Dendritic cell treated with granulocyte-macrophage colony-stimulating factor and Interleukin-4, amounts not matched to agents 40 ng/mL and 50 ng/mL, for 4 days (primary cell): Measurements from ENCODE around the gene CKS1B.
"Not testable (repeated sequence)": the region's sequence is repeated elsewhere in the genome, so short reads cannot be mapped to it uniquely, and the experiment has no call there.

Source experiments
- H3K27ac Mint-ChIP-seq: one replicate; pipeline ENCODE4 v1.8.0; 2022; ENCODE audit warnings: mild to moderate bottlenecking, mixed read lengths
- H3K27me3 Mint-ChIP-seq: one replicate; pipeline ENCODE4 v1.8.0; 2022; ENCODE audit warnings: mild to moderate bottlenecking, mixed read lengths
- H3K36me3 Mint-ChIP-seq: one replicate; pipeline ENCODE4 v1.8.0; 2022; ENCODE audit warnings: low read depth, mixed read lengths
- H3K4me1 Mint-ChIP-seq: one replicate; pipeline ENCODE4 v1.8.0; 2022; ENCODE audit warnings: low read depth, mixed read lengths
- H3K4me3 Mint-ChIP-seq: one replicate; pipeline ENCODE4 v1.8.0; 2022; ENCODE audit warnings: mild to moderate bottlenecking, moderate library complexity, mixed read lengths
- H3K9me3 Mint-ChIP-seq: one replicate; pipeline ENCODE4 v1.8.0; 2022; ENCODE audit warnings: mixed read lengths
- intact Hi-C: fragments of 100-400 bp; cut with micrococcal nuclease; formaldehyde crosslinking; loops from one replicate; pipeline ENCODE4 v1.15.0; 2022

CKS1B gene

GRCh38 chr1:154992721-154993571, 18.5 kb downstream of the CKS1B start:
- intact Hi-C loops = no loop called here
- peaks cover 69% of the 10 kb centered on the region for H3K4me1 Mint-ChIP-seq
- no peaks in the 10 kb centered on the region for H3K9me3 Mint-ChIP-seq
- H3K27me3 Mint-ChIP-seq = no peaks in the 10 kb centered on the region
- H3K4me3 Mint-ChIP-seq = no peak overlapping the region
- peaks cover 45% of the 10 kb centered on the region for H3K36me3 Mint-ChIP-seq
- peak overlapping the region; percentile 39 for H3K27ac Mint-ChIP-seq

- intact Hi-C loops = no loop called here
These were observed 19.2 kb downstream of the CKS1B start, which contains the start of gene LENEP for GRCh38 chr1:154993572-154994268. LENEP (plus strand) TSS chr1:154993586; CDS start chr1:154993608, 22 bp downstream.

GRCh38 chr1:154994269-154994587, 19.7 kb downstream of the CKS1B start:
- Mint-ChIP-seq H3K27me3 (no peaks in the 10 kb centered on the region), H3K36me3 (peaks cover 32% of the 10 kb centered on the region), H3K9me3 (no peaks in the 10 kb centered on the region), H3K27ac (peak overlapping the region; percentile 70), H3K4me3 (no peak overlapping the region), H3K4me1 (peaks cover 71% of the 10 kb centered on the region)
- intact Hi-C loops = no loop called here

More at GRCh38 chr1:154993572-154994268, 19.2 kb downstream of the CKS1B start, which contains the start of gene LENEP:
- Mint-ChIP-seq H3K27ac (peak within 1 kb of the TSS; percentile 70), H3K9me3 (no peaks in the 10 kb centered on the region), H3K4me1 (peaks cover 71% of the 10 kb centered on the region), H3K36me3 (peaks cover 37% of the 10 kb centered on the region), H3K27me3 (no peaks in the 10 kb centered on the region), H3K4me3 (no peak within 1 kb of the TSS)

GRCh38 chr1:154994591-154994990, 20.1 kb downstream of the CKS1B start:
- Mint-ChIP-seq H3K36me3 (peaks cover 29% of the 10 kb centered on the region), H3K9me3 (no peaks in the 10 kb centered on the region), H3K27me3 (no peaks in the 10 kb centered on the region), H3K4me3 (no peak overlapping the region), H3K4me1 (peaks cover 70% of the 10 kb centered on the region), H3K27ac (peak overlapping the region; percentile 70)
- intact Hi-C loops = no loop called here

GRCh38 chr1:154995301-154995983, 21.0 kb downstream of the CKS1B start:
- not testable (repeated sequence) for H3K9me3 Mint-ChIP-seq, H3K27me3 Mint-ChIP-seq, H3K4me3 Mint-ChIP-seq
- Mint-ChIP-seq H3K27ac (peak overlapping the region; percentile 78), H3K36me3 (peaks cover 25% of the 10 kb centered on the region), H3K4me1 (peaks cover 75% of the 10 kb centered on the region)
- intact Hi-C loops = loop anchor here (5.0 kb wide), 1 partner anchor 33 kb away; the partner anchor contains the start of gene PYGO2

GRCh38 chr1:154996966-154997701, 22.7 kb downstream of the CKS1B start:
- Mint-ChIP-seq H3K27me3 (no peaks in the 10 kb centered on the region), H3K9me3 (no peaks in the 10 kb centered on the region), H3K27ac (peak overlapping the region; percentile 78), H3K4me1 (peaks cover 75% of the 10 kb centered on the region), H3K4me3 (peak overlapping the region; percentile 35), H3K36me3 (peaks cover 26% of the 10 kb centered on the region)
- intact Hi-C loops = loop anchor here (5.0 kb wide), 1 partner anchor 35 kb away; the partner anchor contains the start of gene PYGO2

- Mint-ChIP-seq H3K27me3 (no peaks in the 10 kb centered on the region), H3K4me3 (peak overlapping the region; percentile 26), H3K4me1 (peaks cover 64% of the 10 kb centered on the region), H3K36me3 (peaks cover 25% of the 10 kb centered on the region), H3K9me3 (no peaks in the 10 kb centered on the region), H3K27ac (peak overlapping the region; percentile 78)
- intact Hi-C loops = loop anchor here (2.0 to 5.0 kb wide), 2 partner anchors 15 to 36 kb away; partner anchors contain the start of genes FLAD1 and PYGO2
These were observed 23.8 kb downstream of the CKS1B start for GRCh38 chr1:154998201-154998780.

- peaks cover 32% of the 10 kb centered on the region for H3K36me3 Mint-ChIP-seq
- H3K27me3 Mint-ChIP-seq = no peaks in the 10 kb centered on the region
- intact Hi-C loops = loop anchor here (1.0 to 5.0 kb wide), 3 partner anchors 16 to 37 kb away; partner anchors contain the start of genes FLAD1 and PYGO2
- H3K4me1 Mint-ChIP-seq = peaks cover 66% of the 10 kb centered on the region
- peak overlapping the region; percentile 63 for H3K27ac Mint-ChIP-seq
- peak overlapping the region; percentile 99 for H3K4me3 Mint-ChIP-seq
- no peaks in the 10 kb centered on the region for H3K9me3 Mint-ChIP-seq
These were observed 24.5 kb downstream of the CKS1B start for GRCh38 chr1:154998818-154999570.

GRCh38 chr1:154999571-155000410, 25.3 kb downstream of the CKS1B start:
- H3K36me3 Mint-ChIP-seq = peaks cover 38% of the 10 kb centered on the region
- H3K4me3 Mint-ChIP-seq = peak overlapping the region; percentile 99
- H3K27ac Mint-ChIP-seq = peak overlapping the region; percentile 100
- intact Hi-C loops = loop anchor here (1.0 to 5.0 kb wide), 3 partner anchors 17 to 37 kb away; partner anchors contain the start of genes FLAD1 and PYGO2
- H3K9me3 Mint-ChIP-seq = no peaks in the 10 kb centered on the region
- H3K27me3 Mint-ChIP-seq = no peaks in the 10 kb centered on the region
- H3K4me1 Mint-ChIP-seq = peaks cover 66% of the 10 kb centered on the region

GRCh38 chr1:155000411-155000725, 25.9 kb downstream of the CKS1B start:
- H3K9me3 Mint-ChIP-seq = no peaks in the 10 kb centered on the region
- H3K27me3 Mint-ChIP-seq = no peaks in the 10 kb centered on the region
- peaks cover 38% of the 10 kb centered on the region for H3K36me3 Mint-ChIP-seq
- intact Hi-C loops = no loop called here
- peak overlapping the region; percentile 100 for H3K27ac Mint-ChIP-seq
- peak overlapping the region; percentile 99 for H3K4me3 Mint-ChIP-seq
- peaks cover 67% of the 10 kb centered on the region for H3K4me1 Mint-ChIP-seq

GRCh38 chr1:155000726-155001424, 26.4 kb downstream of the CKS1B start:
- intact Hi-C loops = no loop called here
- peak overlapping the region; percentile 99 for H3K4me3 Mint-ChIP-seq
- H3K27ac Mint-ChIP-seq = peak overlapping the region; percentile 100
- H3K27me3 Mint-ChIP-seq = no peaks in the 10 kb centered on the region
- peaks cover 40% of the 10 kb centered on the region for H3K36me3 Mint-ChIP-seq
- H3K4me1 Mint-ChIP-seq = peaks cover 69% of the 10 kb centered on the region
- no peaks in the 10 kb centered on the region for H3K9me3 Mint-ChIP-seq
